Chondrocyte (in vitro differentiated cells): ENCODE measurements around the gene FAM186B. TPM values are rescaled to one million over a fixed set of nuclear protein-coding genes. Genes with fewer than 3 reads are reported as not detected.

Experiments
- DNase-seq: peaks from one replicate; pipeline ENCODE4 v3.0.0; 2021; ENCODE audit warnings: mixed read lengths, low spot score
- H3K27ac Mint-ChIP-seq: one replicate; pipeline ENCODE4 v1.8.0; 2021; ENCODE audit warnings: mild to moderate bottlenecking, moderate library complexity, mixed read lengths; ENCODE audit not compliant: unreplicated experiment
- H3K27me3 Mint-ChIP-seq: 2 replicates; pipeline ENCODE4 v1.8.0; 2021; ENCODE audit warnings: low read depth, mixed read lengths
- H3K36me3 Mint-ChIP-seq: 2 replicates; pipeline ENCODE4 v1.8.0; 2021; ENCODE audit warnings: low read depth, mixed read lengths
- H3K4me1 Mint-ChIP-seq: 2 replicates; pipeline ENCODE4 v1.8.0; 2021; ENCODE audit warnings: low read depth, mild to moderate bottlenecking, mixed read lengths
- H3K4me3 Mint-ChIP-seq: one replicate; pipeline ENCODE4 v1.8.0; 2021; ENCODE audit warnings: mild to moderate bottlenecking, moderate library complexity, mixed read lengths; ENCODE audit not compliant: unreplicated experiment
- H3K9me3 Mint-ChIP-seq: 2 replicates; pipeline ENCODE4 v1.8.0; 2021; ENCODE audit warnings: low read depth, mixed read lengths
- CTCF ChIP-seq: fragments of 200-600 bp; sonication (generic); IDR thresholded peaks from 2 replicates; pipeline ENCODE4 v1.5.0; 2021; ENCODE audit warnings: antibody characterized with exemption, mild to moderate bottlenecking, moderate library complexity
- total RNA-seq: library from RNA; stranded (reverse); gene quantifications from 3 replicates; pipeline ENCODE4 v1.2.1, GENCODE V29; 2021

FAM186B gene
- total RNA-seq, 1 donor from 2014 or later = 0.27 TPM

- H3K27ac Mint-ChIP-seq = no peak overlapping the region
- DNase-seq = no peak
- no peak for TF ChIP-seq CTCF
- H3K4me3 Mint-ChIP-seq = peak overlapping the region; percentile 42
- no peaks in the 10 kb centered on the region for H3K36me3 Mint-ChIP-seq
- H3K9me3 Mint-ChIP-seq = no peaks in the 10 kb centered on the region
- peaks cover 14% of the 10 kb centered on the region for H3K27me3 Mint-ChIP-seq
- peaks cover 11% of the 10 kb centered on the region for H3K4me1 Mint-ChIP-seq
These were observed 65.8 kb downstream of the FAM186B start for GRCh38 chr12:49539406-49540228.

DNA sequence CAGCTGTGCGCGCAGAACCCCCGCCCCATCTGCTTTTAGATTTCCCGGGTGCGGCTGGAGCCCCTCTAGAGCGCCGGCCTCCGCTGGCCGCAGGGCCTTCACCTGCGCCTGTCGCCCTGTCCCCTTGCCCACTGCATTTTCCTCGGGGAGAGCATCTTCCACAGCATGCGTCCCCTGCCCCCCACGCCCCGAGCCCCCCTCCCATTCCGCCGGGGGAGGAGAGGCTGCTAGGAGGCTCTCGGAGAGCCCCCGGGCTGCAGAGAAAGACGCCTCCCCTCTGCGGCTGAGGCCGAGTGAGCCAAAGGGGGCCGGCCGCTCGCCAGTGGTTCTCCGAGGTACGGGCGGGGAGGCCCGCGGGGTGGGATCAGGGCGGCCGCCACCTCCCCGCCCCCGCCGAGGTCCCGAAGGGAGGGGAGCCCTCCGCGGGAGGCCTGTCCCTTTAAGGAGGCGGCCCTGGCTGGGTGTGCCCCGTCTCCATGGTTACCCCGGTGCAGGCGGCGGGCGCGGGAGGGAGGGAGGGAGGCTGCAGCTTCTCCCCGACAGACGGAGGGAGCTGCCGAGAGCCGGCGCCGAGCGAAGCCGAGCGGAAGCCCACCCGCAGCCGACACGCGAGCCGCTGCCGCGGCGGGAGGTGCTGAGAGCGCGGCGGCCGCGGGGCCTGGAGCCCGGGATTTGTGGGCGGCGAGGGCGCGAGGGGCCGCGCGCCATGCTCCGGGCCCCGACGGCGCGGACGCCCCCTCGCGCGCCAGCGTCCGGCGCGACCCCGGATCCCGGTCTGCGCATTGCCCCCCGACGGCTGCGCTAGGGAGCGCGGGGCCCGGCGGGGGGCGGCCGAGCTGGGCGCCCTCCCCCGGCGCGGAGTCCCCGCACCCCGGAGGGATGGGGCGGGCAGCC lies 66.7 kb downstream of the FAM186B start, which contains the start of gene KCNH3:
Gene KCNH3, plus strand, starts transcription at position 521 of the 894 bp plus-strand sequence. CDS start 387 bp downstream, outside the sequence.
- Mint-ChIP-seq H3K27me3 (peaks cover 9% of the 10 kb centered on the region), H3K4me1 (peaks cover 11% of the 10 kb centered on the region), H3K36me3 (no peaks in the 10 kb centered on the region), H3K27ac (no peak within 1 kb of the TSS), H3K9me3 (no peaks in the 10 kb centered on the region), H3K4me3 (peak within 1 kb of the TSS; percentile 55)
- no peak for TF ChIP-seq CTCF
- no peak for DNase-seq

GRCh38 chr12:49537752-49538509 lies 67.5 kb downstream of the FAM186B start:
- no peak for TF ChIP-seq CTCF
- Mint-ChIP-seq H3K4me1 (peaks cover 11% of the 10 kb centered on the region), H3K27ac (no peak overlapping the region), H3K36me3 (no peaks in the 10 kb centered on the region), H3K4me3 (peak overlapping the region; percentile 68), H3K27me3 (peaks cover 9% of the 10 kb centered on the region), H3K9me3 (no peaks in the 10 kb centered on the region)
- DNase-seq = no peak

Other genes with a start within 250 kb of the FAM186B start
- 24.1 to 26.2 TPM (median 24.2 TPM) in 3 replicates for gene SPATS2, start 238.2 kb downstream of the FAM186B start, total RNA-seq
- gene KCNH3, start 66.6 kb downstream of the FAM186B start, total RNA-seq = 0.10 to 0.27 TPM in 2 of 3 replicates, not detected in the other
- gene MCRS1, start 37.5 kb downstream of the FAM186B start, total RNA-seq = 44.9 to 55.9 TPM (median 47.2 TPM) in 3 replicates
- 12.5 to 23.9 TPM (median 15.1 TPM) in 3 replicates for gene PRPF40B, start 17.9 kb upstream of the FAM186B start, total RNA-seq
- gene FMNL3, start 101.8 kb upstream of the FAM186B start, total RNA-seq = 49.4 to 55.8 TPM (median 55.6 TPM) in 3 replicates
- 321 to 344 TPM (median 335 TPM) in 3 replicates for gene TMBIM6, start 135.9 kb upstream of the FAM186B start, total RNA-seq
- gene NCKAP5L, start 222.8 kb upstream of the FAM186B start, total RNA-seq = 36.3 to 47.6 TPM (median 46.0 TPM) in 3 replicates
- 3.1 to 3.3 TPM (median 3.3 TPM) in 3 replicates for gene BCDIN3D, start 237.5 kb upstream of the FAM186B start, total RNA-seq